ENCODE data around the gene DNER. TPM values are rescaled to one million over a fixed set of nuclear protein-coding genes. Genes with fewer than 3 reads are reported as not detected.

DNER gene
- polyA plus RNA-seq, 3 donors, result 0.12 to 0.20 (median 0.16) TPM

- H3K36me3 ChIP-seq (replicated peaks in 1 of 2; ENCODE audit: control insufficient read depth in 1 of 2, insufficient read depth in 2 of 2, low read length in 2 of 2), result no peaks in the 10 kb centered on the region
- no peaks in the 10 kb centered on the region for H3K9me3 ChIP-seq (replicated peaks in 1 of 2; ENCODE audit: control insufficient read depth in 1 of 2, insufficient read depth in 1 of 2, low read length in 2 of 2)
- no peak overlapping the region for H3K27ac ChIP-seq (ENCODE audit: low read depth in 1 of 2, low read length in 2 of 2)
- TF ChIP-seq CTCF (IDR thresholded peaks at IDR 0.05), result no peak
- no peak overlapping the region for H3K4me3 Mint-ChIP-seq
- 7% methylated on average over 2 of the region's 3 CpGs for WGBS (ENCODE audit: insufficient coverage)
- H3K79me2 ChIP-seq (ENCODE audit: insufficient read depth, low read length), result no peaks in the 10 kb centered on the region
- H3K4me1 Mint-ChIP-seq, result no peaks in the 10 kb centered on the region
- H4K20me1 ChIP-seq (ENCODE audit: insufficient read depth, low read length), result no peaks in the 10 kb centered on the region
- no peak for DNase-seq
- H3K4me1 ChIP-seq (ENCODE audit: control insufficient read depth in 1 of 2, insufficient read depth in 2 of 2, low read length in 2 of 2), result no peaks in the 10 kb centered on the region
- H3K9me3 Mint-ChIP-seq, result peaks cover 0 to 3% (median 0%) of the 10 kb centered on the region in 7 donors
- H3K4me2 ChIP-seq (replicated peaks; ENCODE audit: extremely low read depth, low read length, poor library complexity, severe bottlenecking), result no peak overlapping the region
- H3K27ac Mint-ChIP-seq, result no peak overlapping the region
- H3K9ac ChIP-seq (ENCODE audit: insufficient read depth, low read length, poor library complexity, severe bottlenecking), result no peak overlapping the region
- intact Hi-C loops (cut with micrococcal nuclease), result no loop called here
- no peak overlapping the region for H2AFZ ChIP-seq (ENCODE audit: insufficient read depth, low read depth, low read length, poor library complexity, severe bottlenecking)
- H3K36me3 Mint-ChIP-seq, result no peaks in the 10 kb centered on the region
- H3K27me3 Mint-ChIP-seq (ENCODE audit: low read depth in 3 of 3), result peaks cover 2 to 3% (median 2%) of the 10 kb centered on the region in 3 donors
- H3K4me3 ChIP-seq (replicated peaks in 1 of 3; ENCODE audit: low read depth in 2 of 3, low read length in 3 of 3), result no peak overlapping the region
- no peaks in the 10 kb centered on the region for H3K27me3 ChIP-seq (ENCODE audit: control insufficient read depth in 2 of 2, insufficient read depth in 2 of 2, low read length in 2 of 2)
These were observed 112.4 kb downstream of the DNER start for GRCh38 chr2:229601936-229602335.

- H3K4me1 ChIP-seq (ENCODE audit: control insufficient read depth in 1 of 2, insufficient read depth in 2 of 2, low read length in 2 of 2), result no peaks in the 10 kb centered on the region
- H3K27ac Mint-ChIP-seq, result no peak overlapping the region
- no peak overlapping the region for H2AFZ ChIP-seq (ENCODE audit: insufficient read depth, low read depth, low read length, poor library complexity, severe bottlenecking)
- no peaks in the 10 kb centered on the region for H3K36me3 Mint-ChIP-seq
- H3K27ac ChIP-seq (ENCODE audit: low read depth in 1 of 2, low read length in 2 of 2), result no peak overlapping the region
- H3K4me2 ChIP-seq (replicated peaks; ENCODE audit: extremely low read depth, low read length, poor library complexity, severe bottlenecking), result no peak overlapping the region
- no peaks in the 10 kb centered on the region for H3K36me3 ChIP-seq (replicated peaks in 1 of 2; ENCODE audit: control insufficient read depth in 1 of 2, insufficient read depth in 2 of 2, low read length in 2 of 2)
- no peaks in the 10 kb centered on the region for H3K4me1 Mint-ChIP-seq
- H3K9me3 ChIP-seq (replicated peaks in 1 of 2; ENCODE audit: control insufficient read depth in 1 of 2, insufficient read depth in 1 of 2, low read length in 2 of 2), result no peaks in the 10 kb centered on the region
- intact Hi-C loops (cut with micrococcal nuclease), result no loop called here
- H3K27me3 Mint-ChIP-seq (ENCODE audit: low read depth in 3 of 3), result peaks cover 2 to 3% (median 2%) of the 10 kb centered on the region in 3 donors
- no peak for TF ChIP-seq CTCF (IDR thresholded peaks at IDR 0.05)
- H3K4me3 Mint-ChIP-seq, result no peak overlapping the region
- WGBS (ENCODE audit: insufficient coverage), result no CpG with 5 or more reads among the region's 2 CpGs
- H3K79me2 ChIP-seq (ENCODE audit: insufficient read depth, low read length), result no peaks in the 10 kb centered on the region
- peaks cover 0 to 2% (median 0%) of the 10 kb centered on the region in 7 donors for H3K9me3 Mint-ChIP-seq
- no peak overlapping the region for H3K4me3 ChIP-seq (replicated peaks in 1 of 3; ENCODE audit: low read depth in 2 of 3, low read length in 3 of 3)
- no peak overlapping the region for H3K9ac ChIP-seq (ENCODE audit: insufficient read depth, low read length, poor library complexity, severe bottlenecking)
- no peak for DNase-seq
- no peaks in the 10 kb centered on the region for H4K20me1 ChIP-seq (ENCODE audit: insufficient read depth, low read length)
- no peaks in the 10 kb centered on the region for H3K27me3 ChIP-seq (ENCODE audit: control insufficient read depth in 2 of 2, insufficient read depth in 2 of 2, low read length in 2 of 2)
These were observed 113.0 kb downstream of the DNER start for GRCh38 chr2:229601396-229601795.
